Pancreas (tissue), 10 donors: ENCODE measurements around the gene CD38. TPM values are rescaled to one million over a fixed set of nuclear protein-coding genes. Genes with fewer than 3 reads are reported as not detected.

Experiments
- ATAC-seq, 4 donors: fragments of 200-7000 bp; cut with Tn5 transposase; one replicate each; pipeline versions ENCODE4 v1.8.0 to v1.9.1; 2020; ENCODE audit warnings: mild to moderate bottlenecking in 4 of 4, moderate library complexity in 4 of 4
- DNase-seq, 6 donors: peaks; one replicate each; pipeline ENCODE4 v3.0.0-alpha.2; 2020
- FAIRE-seq: peaks from 2 replicates; lab custom pipeline; 2012; peaks lifted over from hg19 to GRCh38; lab: Jason Lieb, UNC
- H3K27ac ChIP-seq, 4 donors: fragments of 200-600 bp; sonication (generic); 1 replicate in 3 of 4; 2 replicates in 1 of 4; pipeline versions ENCODE4 v1.5.0 to v1.8.0; 2020
- H3K27me3 ChIP-seq, 4 donors: fragments of 200-600 bp; one replicate each; pipeline ENCODE4 v1.8.0; 2021
- H3K36me3 ChIP-seq, 3 donors: fragments of 200-600 bp; sonication (generic) in 1 of 3; one replicate each; pipeline versions ENCODE4 v1.5.0 to v1.8.0; 2020 to 2021
- H3K4me1 ChIP-seq, 3 donors: fragments of 200-600 bp; one replicate each; pipeline ENCODE4 v1.8.0; 2021
- H3K4me3 ChIP-seq, 4 donors: fragments of 200-600 bp; sonication (generic) in 2 of 4; one replicate each; pipeline versions ENCODE4 v1.5.0 to v1.8.0; 2020 to 2021
- H3K9me3 ChIP-seq, 4 donors: fragments of 200-600 bp; one replicate each; pipeline ENCODE4 v1.8.0; 2021
- WGBS, 2 donors: extraction: QIAGEN DNeasy Blood & Tissue Kit; methylation state at CpG; one replicate each; pipeline ENCODE4 v1.1.7; 2013; 5-methylcytosine and 5-hydroxymethylcytosine counted together
- intact Hi-C, 3 donors: fragments of 100-400 bp; cut with DNase I; formaldehyde crosslinking; loops; one replicate each; pipeline versions ENCODE4 v1.11.1 to v1.14.2; 2022
- polyA plus RNA-seq, 2 donors: library from polyadenylated mRNA; stranded (reverse); fragments of 200-250 nt; gene quantifications; one replicate each; pipeline ENCODE4 v1.2.3, GENCODE V29; 2013
- total RNA-seq, 6 donors: library from RNA; stranded (reverse); fragmentation: NEBNext Ultra II Directional in 4 of 6; extraction: Animal tissue kit (Norgen Biotek cat#: 25700) in 4 of 6; gene quantifications; one replicate each; pipeline versions ENCODE4 v1.2.1 to v1.2.4, GENCODE V29; 2021 to 2023
- TF ChIP-seq, protein P1 (sequence below), 4 donors: fragments of 200-600 bp; sonication (generic) in 3 of 4; IDR thresholded peaks; one replicate each; pipeline versions ENCODE4 v1.5.0 to v1.8.0; 2021; ENCODE audit warnings: antibody characterized with exemption in 4 of 4
- donor health status: healthy with polysubstance abuse.
- donor health status: DM: no; HTN: no; CAD: no; lungs with moderate emphysema.
- donor health status: DM: no; HTN: no; CAD: no.
- donor health status: control.
- donor health status: control.
- donor health status: Bipolar disorder and iron deficiency.
- donor health status: DM: yes; HTN: yes; CAD: no.
- donor health status: DM: no; HTN: no; CAD: no.
- donor health status: DM: no; HTN: no; CAD: no.
- donor health status: DM: yes; HTN: yes; CAD: no.

CD38 gene
- total and polyA plus RNA-seq, 8 donors: 0.12 to 1.6 (median 0.44) TPM

GRCh38 chr4:15753081-15753480, 25.0 kb upstream of the CD38 start:
- ATAC-seq (no peak), FAIRE-seq (peak; percentile 23), DNase-seq (no peak)
- H3K9me3 ChIP-seq: no peaks in the 10 kb centered on the region
- H3K36me3 ChIP-seq: no peaks in the 10 kb centered on the region
- no peaks in the 10 kb centered on the region for H3K27me3 ChIP-seq
- H3K4me3 ChIP-seq: no peak overlapping the region
- no peaks in the 10 kb centered on the region for H3K4me1 ChIP-seq
- H3K27ac ChIP-seq: no peak overlapping the region
- intact Hi-C loops: no loop called here
- TF ChIP-seq, protein P1, sequence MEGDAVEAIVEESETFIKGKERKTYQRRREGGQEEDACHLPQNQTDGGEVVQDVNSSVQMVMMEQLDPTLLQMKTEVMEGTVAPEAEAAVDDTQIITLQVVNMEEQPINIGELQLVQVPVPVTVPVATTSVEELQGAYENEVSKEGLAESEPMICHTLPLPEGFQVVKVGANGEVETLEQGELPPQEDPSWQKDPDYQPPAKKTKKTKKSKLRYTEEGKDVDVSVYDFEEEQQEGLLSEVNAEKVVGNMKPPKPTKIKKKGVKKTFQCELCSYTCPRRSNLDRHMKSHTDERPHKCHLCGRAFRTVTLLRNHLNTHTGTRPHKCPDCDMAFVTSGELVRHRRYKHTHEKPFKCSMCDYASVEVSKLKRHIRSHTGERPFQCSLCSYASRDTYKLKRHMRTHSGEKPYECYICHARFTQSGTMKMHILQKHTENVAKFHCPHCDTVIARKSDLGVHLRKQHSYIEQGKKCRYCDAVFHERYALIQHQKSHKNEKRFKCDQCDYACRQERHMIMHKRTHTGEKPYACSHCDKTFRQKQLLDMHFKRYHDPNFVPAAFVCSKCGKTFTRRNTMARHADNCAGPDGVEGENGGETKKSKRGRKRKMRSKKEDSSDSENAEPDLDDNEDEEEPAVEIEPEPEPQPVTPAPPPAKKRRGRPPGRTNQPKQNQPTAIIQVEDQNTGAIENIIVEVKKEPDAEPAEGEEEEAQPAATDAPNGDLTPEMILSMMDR (IDR thresholded peaks at IDR 0.05): no peak
- WGBS, 2 donors: 76 to 86% methylated on average over 6 of the region's 6 CpGs

- DNase-seq: peak in 2 of 6 donors; percentile 3 to 20
- ATAC-seq: peak in 1 of 4 donors; percentile 17
- FAIRE-seq: no peak
- H3K27me3 ChIP-seq: no peaks in the 10 kb centered on the region
- no peak overlapping the region for H3K27ac ChIP-seq
- H3K4me3 ChIP-seq: no peak overlapping the region
- TF ChIP-seq, protein P1 (IDR thresholded peaks at IDR 0.05): no peak
- no peaks in the 10 kb centered on the region for H3K9me3 ChIP-seq
- intact Hi-C loops: no loop called here
- WGBS, 2 donors: 34 to 46% methylated on average over 4 of the region's 4 CpGs
- H3K36me3 ChIP-seq: no peaks in the 10 kb centered on the region
- no peaks in the 10 kb centered on the region for H3K4me1 ChIP-seq
These were observed 24.3 kb upstream of the CD38 start for GRCh38 chr4:15753786-15754185.

- Histone ChIP-seq H3K4me3 (no peak overlapping the region), H3K9me3 (no peaks in the 10 kb centered on the region), H3K27ac (no peak overlapping the region), H3K27me3 (no peaks in the 10 kb centered on the region), H3K4me1 (no peaks in the 10 kb centered on the region), H3K36me3 (no peaks in the 10 kb centered on the region)
- no peak for FAIRE-seq
- TF ChIP-seq, protein P1 (IDR thresholded peaks at IDR 0.05): no peak
- WGBS, 2 donors: 53 to 67% methylated on average over 4 of the region's 4 CpGs
- ATAC-seq: no peak
- intact Hi-C loops: no loop called here
- DNase-seq: no peak
These were observed 23.8 kb upstream of the CD38 start for GRCh38 chr4:15754323-15754722.

DNA sequence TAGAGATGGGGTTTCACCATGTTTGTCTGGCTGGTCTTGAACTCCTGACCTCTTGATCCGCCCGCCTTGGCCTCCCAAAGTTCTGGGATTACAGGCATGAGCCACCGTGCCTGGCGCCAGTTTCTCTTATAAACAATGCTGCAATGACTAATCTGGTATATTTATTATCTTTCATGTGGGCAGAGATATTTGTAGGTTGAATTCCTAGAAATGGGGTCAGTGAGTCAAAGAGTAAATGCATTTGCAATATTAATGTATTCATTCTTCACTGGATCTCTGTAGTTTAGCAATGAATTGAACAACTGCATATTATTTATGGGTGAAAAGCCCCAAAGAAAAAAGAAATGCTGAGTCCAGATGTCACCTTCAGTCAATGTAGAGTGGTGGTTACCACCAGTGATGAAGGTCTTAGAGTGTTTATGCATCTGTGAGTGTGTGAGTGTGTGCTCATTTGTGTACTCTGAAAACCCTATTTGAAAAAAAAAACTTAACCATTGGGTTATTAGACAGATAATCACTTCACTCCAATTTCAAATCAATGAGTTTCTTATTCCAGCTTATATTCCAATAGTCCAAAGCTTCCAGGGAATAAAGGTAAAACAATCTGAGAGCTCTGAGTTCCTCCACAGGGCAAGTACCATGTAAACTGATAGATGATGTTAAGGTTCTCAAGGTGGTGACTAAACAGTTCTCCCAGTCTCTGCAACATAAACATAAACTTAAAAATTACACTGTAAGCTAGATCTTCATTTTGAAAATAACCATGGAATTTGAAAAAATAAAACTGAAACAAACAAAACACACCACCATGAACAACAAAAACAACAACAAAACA, 22.6 kb upstream of the CD38 start:
- no peak overlapping the region for H3K4me3 ChIP-seq
- FAIRE-seq (no peak), DNase-seq (no peak), ATAC-seq (no peak)
- H3K4me1 ChIP-seq: no peaks in the 10 kb centered on the region
- TF ChIP-seq, protein P1 (IDR thresholded peaks at IDR 0.05): no peak
- no peaks in the 10 kb centered on the region for H3K9me3 ChIP-seq
- WGBS, 2 donors: 78 to 90% methylated on average over 4 of the region's 4 CpGs
- intact Hi-C loops: no loop called here
- H3K27ac ChIP-seq: no peak overlapping the region
- no peaks in the 10 kb centered on the region for H3K27me3 ChIP-seq
- no peaks in the 10 kb centered on the region for H3K36me3 ChIP-seq

GRCh38 chr4:15756361-15756861, 21.7 kb upstream of the CD38 start:
- Histone ChIP-seq H3K36me3 (no peaks in the 10 kb centered on the region), H3K9me3 (no peaks in the 10 kb centered on the region), H3K4me1 (no peaks in the 10 kb centered on the region), H3K27me3 (no peaks in the 10 kb centered on the region), H3K27ac (no peak overlapping the region), H3K4me3 (no peak overlapping the region)
- ATAC-seq (no peak), FAIRE-seq (no peak), DNase-seq (no peak)
- intact Hi-C loops: no loop called here
- TF ChIP-seq, protein P1 (IDR thresholded peaks at IDR 0.05): no peak
- 51 to 65% methylated on average over 6 of the region's 6 CpGs for WGBS, 2 donors
